Type B pancreatic cell (in vitro differentiated cells): ENCODE results near the gene MIPOL1. TPM values are rescaled to one million over a fixed set of nuclear protein-coding genes. Genes with fewer than 3 reads are reported as not detected.

Experiments used
- DNase-seq: peaks from one replicate; pipeline ENCODE4 v3.0.0; 2021; ENCODE audit warnings: mixed read lengths; ENCODE audit not compliant: unreplicated experiment; ENCODE audit errors: extremely low spot score
- H3K27ac Mint-ChIP-seq: 2 replicates; pipeline ENCODE4 v1.8.0; 2021; ENCODE audit warnings: mild to moderate bottlenecking, mixed read lengths
- H3K27me3 Mint-ChIP-seq: 2 replicates; pipeline ENCODE4 v1.8.0; 2021; ENCODE audit warnings: mixed read lengths
- H3K36me3 Mint-ChIP-seq: 2 replicates; pipeline ENCODE4 v1.8.0; 2021; ENCODE audit warnings: mixed read lengths
- H3K4me1 Mint-ChIP-seq: one replicate; pipeline ENCODE4 v1.8.0; 2021; ENCODE audit warnings: mixed read lengths; ENCODE audit not compliant: unreplicated experiment
- H3K4me3 Mint-ChIP-seq: 2 replicates; pipeline ENCODE4 v1.8.0; 2021; ENCODE audit warnings: mild to moderate bottlenecking, mixed read lengths
- H3K9me3 Mint-ChIP-seq: 2 replicates; pipeline ENCODE4 v1.8.0; 2021; ENCODE audit warnings: mixed read lengths
- CTCF ChIP-seq: fragments of 200-600 bp; sonication (generic); conservative IDR thresholded peaks from 2 replicates; pipeline ENCODE4 v1.5.0; 2021; ENCODE audit warnings: antibody characterized with exemption, mild to moderate bottlenecking
- total RNA-seq: library from RNA; stranded (reverse); gene quantifications from 2 replicates; pipeline ENCODE4 v1.2.1, GENCODE V29; 2021; ENCODE audit warnings: low replicate concordance

The MIPOL1 gene
- total RNA-seq, 1 donor from 2014 or later = 14.5 TPM

GRCh38 chr14:37413050-37413449, 215.3 kb downstream of the MIPOL1 start:
- Mint-ChIP-seq H3K27me3 (no peaks in the 10 kb centered on the region), H3K27ac (no peak overlapping the region), H3K9me3 (no peaks in the 10 kb centered on the region), H3K4me1 (no peaks in the 10 kb centered on the region), H3K4me3 (no peak overlapping the region), H3K36me3 (no peaks in the 10 kb centered on the region)
- TF ChIP-seq CTCF = no peak
- no peak for DNase-seq

GRCh38 chr14:37413504-37414003, 215.8 kb downstream of the MIPOL1 start:
- Mint-ChIP-seq H3K4me3 (no peak overlapping the region), H3K27ac (no peak overlapping the region), H3K27me3 (no peaks in the 10 kb centered on the region), H3K4me1 (no peaks in the 10 kb centered on the region), H3K36me3 (no peaks in the 10 kb centered on the region), H3K9me3 (no peaks in the 10 kb centered on the region)
- TF ChIP-seq CTCF = no peak
- DNase-seq = no peak

GRCh38 chr14:37416264-37416663, 218.5 kb downstream of the MIPOL1 start:
- DNase-seq = no peak
- Mint-ChIP-seq H3K4me3 (no peak overlapping the region), H3K4me1 (no peaks in the 10 kb centered on the region), H3K36me3 (no peaks in the 10 kb centered on the region), H3K27ac (no peak overlapping the region), H3K27me3 (no peaks in the 10 kb centered on the region), H3K9me3 (no peaks in the 10 kb centered on the region)
- no peak for TF ChIP-seq CTCF

- DNase-seq = no peak
- H3K4me1 Mint-ChIP-seq = no peaks in the 10 kb centered on the region
- no peaks in the 10 kb centered on the region for H3K9me3 Mint-ChIP-seq
- no peak overlapping the region for H3K27ac Mint-ChIP-seq
- H3K4me3 Mint-ChIP-seq = no peak overlapping the region
- TF ChIP-seq CTCF = no peak
- H3K36me3 Mint-ChIP-seq = no peaks in the 10 kb centered on the region
- H3K27me3 Mint-ChIP-seq = no peaks in the 10 kb centered on the region
Measured at GRCh38 chr14:37417151-37417550, 219.4 kb downstream of the MIPOL1 start.

GRCh38 chr14:37417833-37418232, 220.1 kb downstream of the MIPOL1 start:
- Mint-ChIP-seq H3K9me3 (no peaks in the 10 kb centered on the region), H3K4me1 (no peaks in the 10 kb centered on the region), H3K27me3 (no peaks in the 10 kb centered on the region), H3K4me3 (no peak overlapping the region), H3K36me3 (no peaks in the 10 kb centered on the region), H3K27ac (no peak overlapping the region)
- DNase-seq = no peak
- TF ChIP-seq CTCF = no peak

GRCh38 chr14:37420622-37421021, 222.9 kb downstream of the MIPOL1 start:
- no peak for DNase-seq
- TF ChIP-seq CTCF = no peak
- Mint-ChIP-seq H3K27ac (no peak overlapping the region), H3K36me3 (no peaks in the 10 kb centered on the region), H3K4me3 (no peak overlapping the region), H3K27me3 (no peaks in the 10 kb centered on the region), H3K4me1 (no peaks in the 10 kb centered on the region), H3K9me3 (no peaks in the 10 kb centered on the region)
